HFFc6 (cell line): ENCODE data around the gene NDEL1. TPM values are rescaled to one million over a fixed set of nuclear protein-coding genes. Genes with fewer than 3 reads are reported as not detected.

Experiments
- DNase-seq: peaks from one replicate; pipeline ENCODE4 v3.0.0-alpha.2; 2018
- H3K27ac Mint-ChIP-seq: 2 replicates; pipeline ENCODE4 v1.8.0; 2020; ENCODE audit warnings: mild to moderate bottlenecking, mixed read lengths
- H3K27me3 Mint-ChIP-seq: 2 replicates; pipeline ENCODE4 v1.8.0; 2021; ENCODE audit warnings: mild to moderate bottlenecking, moderate library complexity, mixed read lengths; ENCODE audit not compliant: insufficient read depth
- H3K36me3 Mint-ChIP-seq: 2 replicates; pipeline ENCODE4 v1.8.0; 2021; ENCODE audit warnings: low read depth, mixed read lengths
- H3K4me1 Mint-ChIP-seq: 2 replicates; pipeline ENCODE4 v1.8.0; 2020; ENCODE audit warnings: low read depth, mixed read lengths
- H3K4me3 Mint-ChIP-seq: 2 replicates; pipeline ENCODE4 v1.8.0; 2020; ENCODE audit warnings: mild to moderate bottlenecking, moderate library complexity, mixed read lengths
- H3K9me3 Mint-ChIP-seq: 2 replicates; pipeline ENCODE4 v1.8.0; 2020; ENCODE audit warnings: mild to moderate bottlenecking, mixed read lengths
- total RNA-seq, 6 experiments: library from RNA; stranded (reverse); fragmentation: NEBNext Ultra II Directional; extraction: Animal tissue kit (Norgen Biotek cat#: 25700); gene quantifications; 2 replicates in 1 of 6; 3 replicates in 5 of 6; pipeline ENCODE4 v1.2.3, GENCODE V29; 2021
- TF ChIP-seq, protein P1 (sequence below): fragments of 200-600 bp; sonication (generic); IDR thresholded peaks from 2 replicates; pipeline ENCODE4 v1.5.0; 2021; ENCODE audit warnings: antibody characterized with exemption, mild to moderate bottlenecking

The NDEL1 gene
- total RNA-seq, 6 experiments from 2014 or later, result 65.4 to 79.1 (median 69.2) TPM

GRCh38 chr17:8410883-8411238, 24.8 kb upstream of the NDEL1 start:
- TF ChIP-seq, protein P1, sequence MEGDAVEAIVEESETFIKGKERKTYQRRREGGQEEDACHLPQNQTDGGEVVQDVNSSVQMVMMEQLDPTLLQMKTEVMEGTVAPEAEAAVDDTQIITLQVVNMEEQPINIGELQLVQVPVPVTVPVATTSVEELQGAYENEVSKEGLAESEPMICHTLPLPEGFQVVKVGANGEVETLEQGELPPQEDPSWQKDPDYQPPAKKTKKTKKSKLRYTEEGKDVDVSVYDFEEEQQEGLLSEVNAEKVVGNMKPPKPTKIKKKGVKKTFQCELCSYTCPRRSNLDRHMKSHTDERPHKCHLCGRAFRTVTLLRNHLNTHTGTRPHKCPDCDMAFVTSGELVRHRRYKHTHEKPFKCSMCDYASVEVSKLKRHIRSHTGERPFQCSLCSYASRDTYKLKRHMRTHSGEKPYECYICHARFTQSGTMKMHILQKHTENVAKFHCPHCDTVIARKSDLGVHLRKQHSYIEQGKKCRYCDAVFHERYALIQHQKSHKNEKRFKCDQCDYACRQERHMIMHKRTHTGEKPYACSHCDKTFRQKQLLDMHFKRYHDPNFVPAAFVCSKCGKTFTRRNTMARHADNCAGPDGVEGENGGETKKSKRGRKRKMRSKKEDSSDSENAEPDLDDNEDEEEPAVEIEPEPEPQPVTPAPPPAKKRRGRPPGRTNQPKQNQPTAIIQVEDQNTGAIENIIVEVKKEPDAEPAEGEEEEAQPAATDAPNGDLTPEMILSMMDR, result no peak
- DNase-seq, result no peak
- no peak overlapping the region for H3K4me3 Mint-ChIP-seq

DNA sequence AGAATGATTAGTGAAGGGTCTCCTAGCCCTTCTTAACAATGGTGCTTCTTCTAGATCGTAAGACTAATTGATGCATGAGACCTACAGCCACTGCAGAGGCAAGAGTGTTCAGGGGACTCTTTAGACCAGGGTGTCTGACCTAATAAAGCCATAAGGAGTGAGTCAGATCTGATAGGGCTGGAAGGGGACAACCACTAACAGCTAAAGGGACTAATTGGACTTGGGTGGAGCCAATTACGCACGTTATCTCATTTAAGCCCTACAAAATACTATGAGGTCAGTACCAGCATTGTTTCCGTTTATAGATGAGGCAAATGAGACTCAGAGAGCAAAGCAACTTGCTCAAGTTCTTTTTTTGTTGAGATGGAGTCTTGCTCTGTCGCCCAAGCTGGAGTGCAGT, 23.6 kb upstream of the NDEL1 start:
- Mint-ChIP-seq H3K4me3 (no peak overlapping the region), H3K9me3 (no peaks in the 10 kb centered on the region), H3K36me3 (no peaks in the 10 kb centered on the region), H3K27me3 (peaks cover 27% of the 10 kb centered on the region), H3K27ac (no peak overlapping the region), H3K4me1 (peaks cover 8% of the 10 kb centered on the region)
- TF ChIP-seq, protein P1, result no peak
- DNase-seq, result no peak

More at GRCh38 chr17:8410883-8411238, 24.8 kb upstream of the NDEL1 start:
- no peaks in the 10 kb centered on the region for H3K9me3 Mint-ChIP-seq
- H3K4me1 Mint-ChIP-seq, result peaks cover 8% of the 10 kb centered on the region
- peaks cover 20% of the 10 kb centered on the region for H3K27me3 Mint-ChIP-seq
- H3K36me3 Mint-ChIP-seq, result no peaks in the 10 kb centered on the region
- no peak overlapping the region for H3K27ac Mint-ChIP-seq

GRCh38 chr17:8413328-8413727, 22.4 kb upstream of the NDEL1 start:
- no peak overlapping the region for H3K4me3 Mint-ChIP-seq

GRCh38 chr17:8413938-8414337, 21.7 kb upstream of the NDEL1 start:
- Mint-ChIP-seq H3K4me3 (no peak overlapping the region), H3K9me3 (no peaks in the 10 kb centered on the region), H3K36me3 (no peaks in the 10 kb centered on the region), H3K27me3 (peaks cover 33% of the 10 kb centered on the region), H3K27ac (no peak overlapping the region), H3K4me1 (peaks cover 8% of the 10 kb centered on the region)
- TF ChIP-seq, protein P1, result no peak
- no peak for DNase-seq

More at GRCh38 chr17:8413328-8413727, 22.4 kb upstream of the NDEL1 start:
- TF ChIP-seq, protein P1, result no peak
- DNase-seq, result no peak
- Mint-ChIP-seq H3K9me3 (no peaks in the 10 kb centered on the region), H3K27ac (no peak overlapping the region), H3K27me3 (peaks cover 30% of the 10 kb centered on the region), H3K36me3 (no peaks in the 10 kb centered on the region), H3K4me1 (peaks cover 8% of the 10 kb centered on the region)

DNA sequence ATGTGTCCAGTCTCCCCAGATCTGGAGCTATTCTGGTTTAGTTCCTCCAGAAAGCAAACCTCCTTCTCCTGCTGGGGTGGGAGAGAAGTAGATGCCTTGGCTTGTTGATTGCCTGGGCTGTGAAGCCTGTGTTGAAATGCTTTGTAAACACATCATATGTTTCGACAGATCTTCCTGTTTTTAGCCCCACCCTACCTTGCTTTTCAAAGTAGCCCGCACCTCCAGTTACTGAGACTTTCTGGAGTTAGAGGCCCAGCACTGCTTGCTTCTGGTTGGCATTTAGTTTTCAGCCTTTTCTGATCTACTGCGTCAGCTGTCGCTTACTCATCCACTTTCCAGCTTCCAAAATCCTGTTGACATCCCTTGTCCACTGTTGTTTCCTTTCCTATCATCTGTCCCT, 17.9 kb upstream of the NDEL1 start:
- Mint-ChIP-seq H3K36me3 (no peaks in the 10 kb centered on the region), H3K27ac (no peak overlapping the region), H3K4me3 (no peak overlapping the region), H3K4me1 (peaks cover 7% of the 10 kb centered on the region; the same call in 1 of the 2 replicates), H3K9me3 (no peaks in the 10 kb centered on the region), H3K27me3 (peaks cover 28% of the 10 kb centered on the region)
- no peak for DNase-seq
- TF ChIP-seq, protein P1, result no peak

DNA sequence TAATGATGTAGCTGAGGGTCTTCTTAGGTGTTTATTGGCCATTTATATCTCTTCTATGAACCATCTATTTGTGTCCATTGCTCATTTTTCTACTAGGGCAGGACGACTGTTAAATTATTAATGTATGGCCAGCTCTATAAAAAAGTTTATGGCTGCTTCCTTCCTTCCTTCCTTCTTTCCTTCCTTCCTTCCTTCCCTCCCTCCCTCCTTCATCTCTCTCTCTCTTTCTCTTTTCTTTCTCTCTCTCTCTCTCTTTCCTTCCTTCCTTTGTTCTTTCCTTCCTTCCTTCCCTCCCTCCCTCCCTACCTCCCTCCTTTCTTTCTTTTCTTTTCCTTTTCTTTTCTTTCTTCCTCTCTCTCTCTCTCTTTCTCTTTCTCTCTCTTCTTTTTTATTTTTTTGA, 17.2 kb upstream of the NDEL1 start:
- TF ChIP-seq, protein P1, result no peak
- Mint-ChIP-seq H3K36me3 (no peaks in the 10 kb centered on the region), H3K9me3 (no peaks in the 10 kb centered on the region), H3K4me1 (peaks cover 7% of the 10 kb centered on the region; the same call in 1 of the 2 replicates), H3K27ac (no peak overlapping the region), H3K27me3 (peaks cover 26% of the 10 kb centered on the region), H3K4me3 (no peak overlapping the region)
- no peak for DNase-seq
